Left lung (tissue), 10 donors: ENCODE data around the gene AFF2. TPM values are rescaled to one million over a fixed set of nuclear protein-coding genes. Genes with fewer than 3 reads are reported as not detected.
A peak's percentile ranks its signal among the peaks of the same experiment; 100 is the strongest.
"Not testable (repeated sequence)": the region's sequence is repeated elsewhere in the genome, so short reads cannot be mapped to it uniquely, and the experiment has no call there.

ENCODE experiments used
- ATAC-seq: fragments of 200-7000 bp; cut with Tn5 transposase; one replicate; pipeline ENCODE4 v1.9.1; 2020; ENCODE audit warnings: moderate library complexity
- DNase-seq, 4 donors: peaks; one replicate each; pipeline ENCODE4 v3.0.0-alpha.2; 2013 to 2020
- H3K27ac ChIP-seq, 2 donors: fragments of 200-600 bp; sonication (generic) in 1 of 2; one replicate each; pipeline versions ENCODE4 v1.5.0 to v1.8.0; 2020 to 2021
- H3K27me3 ChIP-seq, 2 donors: fragments of 200-600 bp; sonication (generic) in 1 of 2; one replicate each; pipeline versions ENCODE4 v1.5.0 to v1.8.0; 2020 to 2021
- H3K36me3 ChIP-seq, 2 donors: fragments of 200-600 bp; sonication (generic) in 1 of 2; one replicate each; pipeline versions ENCODE4 v1.5.0 to v1.8.0; 2020 to 2021
- H3K4me1 ChIP-seq, 2 donors: fragments of 200-600 bp; one replicate each; pipeline ENCODE4 v1.8.0; 2021
- H3K4me3 ChIP-seq, 2 donors: fragments of 200-600 bp; sonication (generic) in 1 of 2; one replicate each; pipeline versions ENCODE4 v1.5.0 to v1.8.0; 2020 to 2021; ENCODE audit warnings: mild to moderate bottlenecking in 1 of 2
- H3K9me3 ChIP-seq, 2 donors: fragments of 200-600 bp; sonication (generic) in 1 of 2; one replicate each; pipeline versions ENCODE4 v1.5.0 to v1.8.0; 2020 to 2021
- intact Hi-C, 2 donors: fragments of 100-400 bp; cut with DNase I; formaldehyde crosslinking; loops; one replicate each; pipeline versions ENCODE4 v1.11.2 to v1.14.2; 2022
- polyA plus RNA-seq, 6 donors: library from polyadenylated mRNA; unstranded; fragments of 120-200 nt; gene quantifications; one replicate each; pipeline ENCODE4 v1.2.1, GENCODE V29; 2013; ENCODE audit not compliant: insufficient read length in 6 of 6
- total RNA-seq, 2 donors: library from RNA; stranded (reverse); fragmentation: NEBNext Ultra II Directional; extraction: Animal tissue kit (Norgen Biotek cat#: 25700); gene quantifications; one replicate each; pipeline ENCODE4 v1.2.1, GENCODE V29; 2021
- TF ChIP-seq, protein P1 (sequence below), 2 donors: fragments of 200-600 bp; sonication (generic) in 1 of 2; IDR thresholded peaks; one replicate each; pipeline versions ENCODE4 v1.5.0 to v1.8.0; 2021; ENCODE audit warnings: antibody characterized with exemption in 2 of 2
- donor health status: DM: no; HTN: yes; CAD: no.
- donor health status: DM: no; HTN: no; CAD: no.

The AFF2 gene
- total and polyA plus RNA-seq, 8 donors, result 4.8 to 10.2 (median 5.7) TPM

DNA sequence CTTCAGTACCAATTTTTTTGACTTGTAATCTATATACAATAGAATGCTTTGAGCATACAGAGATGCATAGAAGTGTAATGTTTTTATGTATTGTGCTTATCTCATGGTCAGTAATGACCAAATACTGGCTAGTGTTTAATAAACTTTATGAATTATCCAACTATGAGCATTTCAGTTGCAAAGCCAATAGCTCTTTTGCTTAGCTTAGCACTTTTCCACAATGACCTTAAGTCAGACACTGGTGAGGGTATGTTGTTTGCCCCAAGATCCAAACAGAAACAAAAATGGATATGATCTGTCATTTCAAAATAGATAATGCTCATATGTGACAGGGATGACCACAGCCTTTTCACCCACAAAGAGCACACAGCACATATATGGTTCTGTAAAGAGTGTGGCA is 393.0 kb downstream of the AFF2 start:
- intact Hi-C loops, result no loop called here
- TF ChIP-seq, protein P1, sequence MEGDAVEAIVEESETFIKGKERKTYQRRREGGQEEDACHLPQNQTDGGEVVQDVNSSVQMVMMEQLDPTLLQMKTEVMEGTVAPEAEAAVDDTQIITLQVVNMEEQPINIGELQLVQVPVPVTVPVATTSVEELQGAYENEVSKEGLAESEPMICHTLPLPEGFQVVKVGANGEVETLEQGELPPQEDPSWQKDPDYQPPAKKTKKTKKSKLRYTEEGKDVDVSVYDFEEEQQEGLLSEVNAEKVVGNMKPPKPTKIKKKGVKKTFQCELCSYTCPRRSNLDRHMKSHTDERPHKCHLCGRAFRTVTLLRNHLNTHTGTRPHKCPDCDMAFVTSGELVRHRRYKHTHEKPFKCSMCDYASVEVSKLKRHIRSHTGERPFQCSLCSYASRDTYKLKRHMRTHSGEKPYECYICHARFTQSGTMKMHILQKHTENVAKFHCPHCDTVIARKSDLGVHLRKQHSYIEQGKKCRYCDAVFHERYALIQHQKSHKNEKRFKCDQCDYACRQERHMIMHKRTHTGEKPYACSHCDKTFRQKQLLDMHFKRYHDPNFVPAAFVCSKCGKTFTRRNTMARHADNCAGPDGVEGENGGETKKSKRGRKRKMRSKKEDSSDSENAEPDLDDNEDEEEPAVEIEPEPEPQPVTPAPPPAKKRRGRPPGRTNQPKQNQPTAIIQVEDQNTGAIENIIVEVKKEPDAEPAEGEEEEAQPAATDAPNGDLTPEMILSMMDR (IDR thresholded peaks at IDR 0.05), result no peak
- H3K27me3 ChIP-seq, result no peaks in the 10 kb centered on the region
- no peak for DNase-seq
- H3K4me3 ChIP-seq, result no peak overlapping the region
- no peak overlapping the region for H3K27ac ChIP-seq
- no peaks in the 10 kb centered on the region for H3K36me3 ChIP-seq
- H3K9me3 ChIP-seq, result no peaks in the 10 kb centered on the region
- no peak for ATAC-seq
- no peaks in the 10 kb centered on the region for H3K4me1 ChIP-seq

DNA sequence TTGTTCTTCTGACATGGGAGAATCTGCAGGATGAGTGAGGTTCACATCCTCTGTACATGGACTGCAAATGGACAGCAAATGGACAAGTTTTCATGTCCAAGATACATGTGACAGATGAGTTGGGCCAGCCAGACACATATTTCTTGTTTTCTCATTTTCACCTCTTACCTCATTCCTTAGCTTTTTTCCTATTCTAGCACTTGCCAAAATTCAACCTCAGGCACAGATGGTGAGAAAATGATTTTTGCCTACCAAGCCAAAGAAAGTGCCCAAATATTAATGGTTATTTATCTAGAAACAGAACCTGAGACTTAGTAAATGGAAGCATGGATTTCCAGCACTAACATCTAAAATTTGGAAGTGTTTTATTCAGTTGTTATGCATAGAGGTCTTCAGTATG is 402.2 kb downstream of the AFF2 start:
- Histone ChIP-seq H3K9me3 (no peaks in the 10 kb centered on the region), H3K27ac (no peak overlapping the region), H3K4me1 (no peaks in the 10 kb centered on the region), H3K36me3 (no peaks in the 10 kb centered on the region), H3K27me3 (no peaks in the 10 kb centered on the region), H3K4me3 (no peak overlapping the region)
- intact Hi-C loops, result no loop called here
- DNase-seq (no peak), ATAC-seq (no peak)
- TF ChIP-seq, protein P1 (IDR thresholded peaks at IDR 0.05), result no peak

DNA sequence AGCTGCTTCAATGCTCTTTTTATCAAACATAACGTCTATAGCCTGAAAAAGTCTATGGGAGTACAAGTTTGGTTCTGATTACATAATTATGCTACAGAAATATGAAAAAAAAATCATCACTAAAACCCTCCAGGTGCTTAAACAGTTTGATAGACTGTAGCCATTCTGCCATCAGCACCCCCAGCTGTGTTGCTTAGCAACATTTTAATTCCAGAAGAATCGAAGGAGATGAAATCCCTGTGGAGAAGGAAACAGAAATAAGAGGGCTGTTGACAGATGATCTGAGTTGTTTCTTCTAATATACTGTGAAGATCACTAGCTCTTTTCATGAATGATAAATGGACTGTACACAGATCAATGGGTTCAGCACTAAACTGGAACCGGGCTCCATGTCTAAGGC is 402.8 kb downstream of the AFF2 start:
- intact Hi-C loops, result no loop called here
- H3K9me3 ChIP-seq, result no peaks in the 10 kb centered on the region
- no peak overlapping the region for H3K4me3 ChIP-seq
- H3K4me1 ChIP-seq, result no peaks in the 10 kb centered on the region
- TF ChIP-seq, protein P1 (IDR thresholded peaks at IDR 0.05), result no peak
- DNase-seq (no peak), ATAC-seq (no peak)
- no peaks in the 10 kb centered on the region for H3K36me3 ChIP-seq
- H3K27ac ChIP-seq, result no peak overlapping the region
- no peaks in the 10 kb centered on the region for H3K27me3 ChIP-seq

DNA sequence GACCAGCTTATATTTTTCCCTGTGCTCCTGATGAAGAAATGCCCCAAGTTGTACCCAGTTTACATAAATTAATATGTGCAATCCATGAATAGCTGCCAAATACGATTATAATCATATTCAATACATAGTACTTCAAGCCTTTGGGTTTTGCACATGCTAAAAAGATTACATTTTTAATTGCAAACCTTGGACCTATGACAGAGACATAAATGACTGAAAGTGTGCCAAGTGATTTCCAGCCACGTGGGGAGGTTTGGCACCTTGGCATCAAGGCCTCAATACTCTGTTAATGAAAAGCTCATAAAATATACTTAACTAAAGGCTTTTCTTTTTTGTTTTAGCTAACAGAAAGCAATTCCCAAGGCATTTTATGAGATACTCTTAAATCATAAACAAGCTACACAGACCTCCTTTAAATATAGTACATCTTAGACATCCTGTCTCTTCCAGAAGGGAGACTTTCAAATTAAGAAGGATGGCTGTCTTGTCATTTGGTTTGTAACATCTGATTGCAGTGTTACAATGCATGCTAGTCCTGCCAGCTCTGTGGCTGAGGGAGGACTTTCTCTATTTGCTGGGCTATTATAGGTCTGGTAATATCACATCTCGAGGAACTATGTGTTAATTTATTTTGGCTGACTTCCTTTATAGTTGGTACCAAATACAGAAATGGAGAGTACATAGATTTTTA is 404.1 kb downstream of the AFF2 start:
- ATAC-seq (no peak), DNase-seq (no peak)
- Histone ChIP-seq H3K4me1 (no peaks in the 10 kb centered on the region), H3K9me3 (no peaks in the 10 kb centered on the region), H3K4me3 (no peak overlapping the region), H3K36me3 (no peaks in the 10 kb centered on the region), H3K27ac (no peak overlapping the region), H3K27me3 (no peaks in the 10 kb centered on the region)
- intact Hi-C loops, result no loop called here
- TF ChIP-seq, protein P1 (IDR thresholded peaks at IDR 0.05), result no peak

DNA sequence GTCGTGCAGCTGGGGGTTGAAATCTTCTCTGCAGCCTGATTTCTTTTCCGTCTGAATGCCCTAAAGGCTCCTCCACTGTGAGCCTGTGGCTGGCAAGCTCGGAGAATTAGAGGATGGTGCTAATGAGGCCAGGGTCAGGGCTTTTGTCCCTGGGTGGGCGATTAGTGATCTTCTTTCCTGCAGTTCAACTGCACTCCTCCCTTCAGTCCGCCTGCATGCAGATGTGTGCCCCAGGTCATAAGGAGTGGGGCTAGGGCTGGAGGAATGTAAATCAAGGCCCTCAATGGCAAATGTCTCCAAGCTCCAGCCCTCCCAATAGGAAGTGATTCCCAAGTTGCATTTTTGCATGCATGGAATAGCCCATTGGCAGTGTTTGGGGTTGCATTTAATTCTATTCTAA is 405.0 kb downstream of the AFF2 start:
- intact Hi-C loops, result no loop called here
- Histone ChIP-seq H3K4me1 (no peaks in the 10 kb centered on the region), H3K27me3 (no peaks in the 10 kb centered on the region), H3K27ac (no peak overlapping the region), H3K36me3 (no peaks in the 10 kb centered on the region), H3K9me3 (no peaks in the 10 kb centered on the region), H3K4me3 (no peak overlapping the region)
- TF ChIP-seq, protein P1 (IDR thresholded peaks at IDR 0.05), result no peak
- ATAC-seq, result no peak
- DNase-seq, result no peak

DNA sequence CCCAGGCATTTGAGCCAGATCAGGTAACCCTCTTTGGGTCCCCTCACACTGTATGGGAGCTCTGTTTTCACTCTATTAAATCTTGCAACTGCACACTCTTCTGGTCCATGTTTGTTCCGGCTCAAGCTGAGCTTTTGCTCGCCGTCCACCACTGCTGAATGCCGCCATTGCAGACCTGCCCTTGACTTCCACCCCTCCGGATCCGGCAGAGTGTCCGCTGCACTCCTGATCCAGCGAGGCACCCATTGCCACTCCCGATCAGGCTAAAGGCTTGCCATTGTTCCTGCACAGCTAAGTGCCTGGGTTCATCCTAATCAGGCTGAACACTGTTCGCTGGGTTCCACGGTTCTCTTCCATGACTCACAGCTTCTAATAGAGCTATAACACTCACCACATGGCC is 406.2 kb downstream of the AFF2 start:
- H3K9me3 ChIP-seq, H3K4me3 ChIP-seq, H3K36me3 ChIP-seq, H3K4me1 ChIP-seq, H3K27me3 ChIP-seq, ATAC-seq, H3K27ac ChIP-seq, intact Hi-C loops: not testable (repeated sequence)
- peak in 1 of 4 donors; percentile 8 for DNase-seq
